Bronchus fibroblast of lung (primary cell): ENCODE measurements around the gene MBP. TPM values are rescaled to one million over a fixed set of nuclear protein-coding genes. Genes with fewer than 3 reads are reported as not detected.

Experiments used
- total RNA-seq: library from RNA; depleted of rRNA; stranded (reverse); fragments of >200 nt; gene quantifications from 2 replicates; pipeline ENCODE4 v1.2.3, GENCODE V29; 2015

Gene MBP
- total RNA-seq, result 3.2 and 3.4 TPM in 2 replicates

GRCh38 chr18:77132369-77133050, at the start of gene MBP:
TSS of gene MBP (minus strand) at chr18:77132783. CDS start at chr18:77105261, 27,522 bp downstream.

Other genes starting within 250 kb of the MBP start
- gene GALR1, start 117.1 kb upstream of the MBP start, total RNA-seq, result not detected in 2 replicates